Mesothelial cell of epicardium (in vitro differentiated cells): ENCODE measurements around the gene HSD17B8. TPM values are rescaled to one million over a fixed set of nuclear protein-coding genes. Genes with fewer than 3 reads are reported as not detected.

ENCODE experiments used
- DNase-seq, 2 experiments: peaks; one replicate each; pipeline ENCODE4 v3.0.0; 2021; ENCODE audit warnings: low spot score in 2 of 2; ENCODE audit not compliant: unreplicated experiment in 2 of 2
- H3K27ac Mint-ChIP-seq: 2 replicates; pipeline ENCODE4 v1.8.0; 2021; ENCODE audit warnings: mixed read lengths
- H3K27me3 Mint-ChIP-seq: 2 replicates; pipeline ENCODE4 v1.8.0; 2021; ENCODE audit warnings: low read depth, mixed read lengths
- H3K36me3 Mint-ChIP-seq: 2 replicates; pipeline ENCODE4 v1.8.0; 2021; ENCODE audit warnings: mixed read lengths
- H3K4me1 Mint-ChIP-seq: 2 replicates; pipeline ENCODE4 v1.8.0; 2021; ENCODE audit warnings: mixed read lengths
- H3K4me3 Mint-ChIP-seq: 2 replicates; pipeline ENCODE4 v1.8.0; 2021; ENCODE audit warnings: mild to moderate bottlenecking, moderate library complexity, mixed read lengths
- H3K9me3 Mint-ChIP-seq: 2 replicates; pipeline ENCODE4 v1.8.0; 2021; ENCODE audit warnings: mixed read lengths
- CTCF ChIP-seq: fragments of 200-600 bp; sonication (generic); IDR thresholded peaks from one replicate; pipeline ENCODE4 v1.5.0; 2021; ENCODE audit warnings: antibody characterized with exemption; ENCODE audit not compliant: unreplicated experiment
- total RNA-seq: library from RNA; stranded (reverse); gene quantifications from 3 replicates; pipeline ENCODE4 v1.2.1, GENCODE V29; 2021

Gene HSD17B8
- total RNA-seq, 1 donor from 2014 or later = 15.0 TPM

GRCh38 chr6:33169291-33170175 is 34.9 kb upstream of the HSD17B8 start:
- no peak for TF ChIP-seq CTCF
- H3K4me3 Mint-ChIP-seq = no peak overlapping the region
- peaks cover 4% of the 10 kb centered on the region for H3K4me1 Mint-ChIP-seq
- DNase-seq = no peak
- no peaks in the 10 kb centered on the region for H3K36me3 Mint-ChIP-seq
- H3K9me3 Mint-ChIP-seq = no peaks in the 10 kb centered on the region
- no peak overlapping the region for H3K27ac Mint-ChIP-seq
- no peaks in the 10 kb centered on the region for H3K27me3 Mint-ChIP-seq

- no peak for TF ChIP-seq CTCF
- Mint-ChIP-seq H3K4me3 (no peak overlapping the region), H3K4me1 (peaks cover 4% of the 10 kb centered on the region), H3K27ac (no peak overlapping the region), H3K27me3 (no peaks in the 10 kb centered on the region), H3K9me3 (no peaks in the 10 kb centered on the region), H3K36me3 (no peaks in the 10 kb centered on the region)
- DNase-seq = peak in 1 of 2 experiments; percentile 26
These were observed 34.1 kb upstream of the HSD17B8 start for GRCh38 chr6:33170176-33171015.

- Mint-ChIP-seq H3K4me1 (peaks cover 4% of the 10 kb centered on the region), H3K9me3 (no peaks in the 10 kb centered on the region), H3K27me3 (no peaks in the 10 kb centered on the region), H3K36me3 (no peaks in the 10 kb centered on the region), H3K27ac (no peak overlapping the region), H3K4me3 (no peak overlapping the region)
- TF ChIP-seq CTCF = no peak
- DNase-seq = no peak
These were observed 33.2 kb upstream of the HSD17B8 start for GRCh38 chr6:33171016-33171879.

- no peak overlapping the region for H3K4me3 Mint-ChIP-seq
- peak overlapping the region; percentile 34 for H3K27ac Mint-ChIP-seq
- H3K27me3 Mint-ChIP-seq = no peaks in the 10 kb centered on the region
- peaks cover 6% of the 10 kb centered on the region for H3K4me1 Mint-ChIP-seq
- H3K9me3 Mint-ChIP-seq = no peaks in the 10 kb centered on the region
- no peak for TF ChIP-seq CTCF
- no peaks in the 10 kb centered on the region for H3K36me3 Mint-ChIP-seq
- DNase-seq = no peak
These were observed 32.4 kb upstream of the HSD17B8 start for GRCh38 chr6:33171880-33172687.
